Fibroblast of lung (primary cell): ENCODE results near the gene HLF. TPM values are rescaled to one million over a fixed set of nuclear protein-coding genes. Genes with fewer than 3 reads are reported as not detected.

Experiments
- DNase-seq, 2 donors: peaks; one replicate each; pipeline versions ENCODE4 v3.0.0 to v3.0.0-alpha.2; 2010; ENCODE audit warnings: low read depth in 2 of 2
- H2AFZ ChIP-seq: 2 replicates; pipeline ENCODE4 v1.5.1; 2012; ENCODE audit warnings: low read length, control low read depth, inconsistent platforms
- H3K27ac ChIP-seq: 2 replicates; pipeline ENCODE4 v1.5.1; 2011; ENCODE audit warnings: low read length, control low read depth; ENCODE audit not compliant: insufficient read depth
- H3K27me3 ChIP-seq: 2 replicates; pipeline ENCODE4 v1.5.1; 2011; ENCODE audit warnings: mild to moderate bottlenecking, low read length; ENCODE audit not compliant: control insufficient read depth, insufficient read depth
- H3K36me3 ChIP-seq: 2 replicates; pipeline ENCODE4 v1.5.1; 2011; ENCODE audit warnings: low read length; ENCODE audit not compliant: control insufficient read depth, insufficient read depth
- H3K4me1 ChIP-seq: 2 replicates; pipeline ENCODE4 v1.5.1; 2011; ENCODE audit warnings: low read length; ENCODE audit not compliant: control insufficient read depth, insufficient read depth; ENCODE audit errors: extremely low read depth
- H3K4me2 ChIP-seq: 2 replicates; pipeline ENCODE4 v1.5.1; 2011; ENCODE audit warnings: low read length, control low read depth; ENCODE audit not compliant: insufficient read depth; ENCODE audit errors: extremely low read depth
- H3K4me3 ChIP-seq, 4 experiments: fragments of 200-600 bp in 1 of 4; sonication (generic) in 1 of 4; replicated peaks in 1 of 4; 2 replicates each; pipeline ENCODE4 v1.5.1; 2011 to 2016; ENCODE audit warnings: low read length in 4 of 4, low read depth in 3 of 4, mild to moderate bottlenecking in 3 of 4, control low read depth in 2 of 4, inconsistent platforms in 1 of 4, mixed read lengths in 1 of 4; ENCODE audit not compliant: insufficient read depth in 1 of 4; ENCODE audit errors: control extremely low read depth in 1 of 4
- H3K79me2 ChIP-seq: 2 replicates; pipeline ENCODE4 v1.5.1; 2012; ENCODE audit warnings: mild to moderate bottlenecking, low read length, inconsistent platforms; ENCODE audit not compliant: control insufficient read depth, insufficient read depth
- H3K9ac ChIP-seq: 2 replicates; pipeline ENCODE4 v1.5.1; 2011; ENCODE audit warnings: mild to moderate bottlenecking, low read length, control low read depth; ENCODE audit not compliant: insufficient read depth
- H3K9me3 ChIP-seq: 2 replicates; pipeline ENCODE4 v1.5.1; 2012; ENCODE audit warnings: low read depth, low read length; ENCODE audit not compliant: control insufficient read depth, insufficient read depth
- H4K20me1 ChIP-seq: 2 replicates; pipeline ENCODE4 v1.5.1; 2011; ENCODE audit warnings: low read length; ENCODE audit not compliant: control insufficient read depth, insufficient read depth; ENCODE audit errors: extremely low read depth
- EZH2 ChIP-seq: IDR thresholded peaks from 2 replicates; pipeline ENCODE4 v1.5.1; 2012; ENCODE audit warnings: low read length, control low read depth, mild to moderate bottlenecking; ENCODE audit errors: missing control alignments
- polyA plus RNA-seq, 2 donors: library from polyadenylated mRNA; depleted of rRNA in 1 of 2; stranded (reverse) in 1 of 2; unstranded in 1 of 2; fragments of >200 nt; gene quantifications; 2 replicates each; pipeline ENCODE4 v1.2.1, GENCODE V29; 2011 to 2012; ENCODE audit warnings: missing spikeins in 1 of 2
- total RNA-seq: library from RNA; depleted of rRNA; stranded (reverse); fragments of >200 nt; gene quantifications from 2 replicates; pipeline ENCODE4 v1.2.1, GENCODE V29; 2014
- TF ChIP-seq, protein P1 (sequence below), 2 donors: IDR thresholded peaks in 1 of 2; conservative IDR thresholded peaks in 1 of 2; 1 replicate in 1 of 2; 2 replicates in 1 of 2; pipeline ENCODE4 v1.5.1; 2011 to 2012; ENCODE audit warnings: low read length in 2 of 2, control low read depth in 1 of 2, inconsistent platforms in 1 of 2, low read depth in 1 of 2, mild to moderate bottlenecking in 1 of 2

Gene HLF
- total and polyA plus RNA-seq, 2 donors (not counting 1 experiment from before 2014, with no cell fraction given) = 0.17 to 0.69 TPM

DNA sequence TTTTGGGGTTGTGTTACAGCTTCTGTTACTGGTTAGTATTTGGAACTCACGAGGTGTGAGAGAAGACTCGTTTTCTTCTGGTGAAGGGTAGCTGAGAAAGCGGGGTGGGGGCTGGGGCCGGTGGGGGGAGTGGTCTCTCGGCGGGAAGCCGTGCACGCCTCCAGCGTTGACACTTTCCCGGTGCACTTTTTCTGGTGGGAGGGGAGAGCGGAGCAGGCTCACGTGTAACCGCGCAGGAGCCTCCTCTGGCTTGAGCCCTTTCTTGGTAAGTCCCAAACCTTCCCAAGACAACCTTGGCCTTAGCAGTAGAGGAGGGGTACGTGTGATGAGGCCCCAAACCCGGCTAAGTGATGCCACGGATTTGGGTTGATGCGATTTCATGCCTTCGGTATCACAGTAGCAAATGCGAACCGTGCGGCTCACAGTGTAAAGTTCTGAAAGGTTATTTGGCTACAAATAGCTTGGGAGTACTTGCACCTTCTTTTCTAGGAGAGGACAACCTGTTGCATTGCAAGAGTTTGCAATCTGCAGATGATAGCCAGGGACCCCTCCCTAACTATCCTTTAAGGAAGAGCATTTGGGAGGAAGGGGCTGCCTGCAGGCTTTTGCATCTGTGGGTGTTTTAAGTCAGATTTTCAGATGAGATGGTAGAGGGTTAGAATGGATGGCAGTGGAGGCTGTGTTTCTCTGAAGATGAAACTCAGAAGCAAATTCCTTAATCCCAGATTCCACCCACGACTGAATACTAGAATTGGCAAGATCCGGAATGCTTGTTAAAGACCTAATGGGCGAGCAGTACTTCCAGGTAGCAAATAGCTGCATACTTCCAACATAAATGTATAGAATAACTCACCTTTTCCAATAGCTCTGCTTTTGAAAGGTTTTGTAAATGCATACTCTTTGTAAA, 1.5 kb downstream of the HLF start:
- no peak overlapping the region for H3K4me3 ChIP-seq
- peaks cover 48% of the 10 kb centered on the region for H3K27me3 ChIP-seq
- H3K9me3 ChIP-seq = no peaks in the 10 kb centered on the region
- H3K79me2 ChIP-seq = no peaks in the 10 kb centered on the region
- no peak overlapping the region for H3K27ac ChIP-seq
- H3K4me2 ChIP-seq = no peak overlapping the region
- H2AFZ ChIP-seq = no peak overlapping the region
- no peaks in the 10 kb centered on the region for H4K20me1 ChIP-seq
- H3K36me3 ChIP-seq = no peaks in the 10 kb centered on the region
- H3K4me1 ChIP-seq = no peaks in the 10 kb centered on the region
- peak; percentile 93 for TF ChIP-seq EZH2
- TF ChIP-seq, protein P1, sequence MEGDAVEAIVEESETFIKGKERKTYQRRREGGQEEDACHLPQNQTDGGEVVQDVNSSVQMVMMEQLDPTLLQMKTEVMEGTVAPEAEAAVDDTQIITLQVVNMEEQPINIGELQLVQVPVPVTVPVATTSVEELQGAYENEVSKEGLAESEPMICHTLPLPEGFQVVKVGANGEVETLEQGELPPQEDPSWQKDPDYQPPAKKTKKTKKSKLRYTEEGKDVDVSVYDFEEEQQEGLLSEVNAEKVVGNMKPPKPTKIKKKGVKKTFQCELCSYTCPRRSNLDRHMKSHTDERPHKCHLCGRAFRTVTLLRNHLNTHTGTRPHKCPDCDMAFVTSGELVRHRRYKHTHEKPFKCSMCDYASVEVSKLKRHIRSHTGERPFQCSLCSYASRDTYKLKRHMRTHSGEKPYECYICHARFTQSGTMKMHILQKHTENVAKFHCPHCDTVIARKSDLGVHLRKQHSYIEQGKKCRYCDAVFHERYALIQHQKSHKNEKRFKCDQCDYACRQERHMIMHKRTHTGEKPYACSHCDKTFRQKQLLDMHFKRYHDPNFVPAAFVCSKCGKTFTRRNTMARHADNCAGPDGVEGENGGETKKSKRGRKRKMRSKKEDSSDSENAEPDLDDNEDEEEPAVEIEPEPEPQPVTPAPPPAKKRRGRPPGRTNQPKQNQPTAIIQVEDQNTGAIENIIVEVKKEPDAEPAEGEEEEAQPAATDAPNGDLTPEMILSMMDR (conservative IDR thresholded peaks at IDR 0.05 in 1 of 2, IDR thresholded peaks at IDR 0.05 in 1 of 2; ENCODE audit: low read depth in 1 of 2, low read length in 2 of 2) = no peak
- no peak overlapping the region for H3K9ac ChIP-seq
- DNase-seq = no peak

DNA sequence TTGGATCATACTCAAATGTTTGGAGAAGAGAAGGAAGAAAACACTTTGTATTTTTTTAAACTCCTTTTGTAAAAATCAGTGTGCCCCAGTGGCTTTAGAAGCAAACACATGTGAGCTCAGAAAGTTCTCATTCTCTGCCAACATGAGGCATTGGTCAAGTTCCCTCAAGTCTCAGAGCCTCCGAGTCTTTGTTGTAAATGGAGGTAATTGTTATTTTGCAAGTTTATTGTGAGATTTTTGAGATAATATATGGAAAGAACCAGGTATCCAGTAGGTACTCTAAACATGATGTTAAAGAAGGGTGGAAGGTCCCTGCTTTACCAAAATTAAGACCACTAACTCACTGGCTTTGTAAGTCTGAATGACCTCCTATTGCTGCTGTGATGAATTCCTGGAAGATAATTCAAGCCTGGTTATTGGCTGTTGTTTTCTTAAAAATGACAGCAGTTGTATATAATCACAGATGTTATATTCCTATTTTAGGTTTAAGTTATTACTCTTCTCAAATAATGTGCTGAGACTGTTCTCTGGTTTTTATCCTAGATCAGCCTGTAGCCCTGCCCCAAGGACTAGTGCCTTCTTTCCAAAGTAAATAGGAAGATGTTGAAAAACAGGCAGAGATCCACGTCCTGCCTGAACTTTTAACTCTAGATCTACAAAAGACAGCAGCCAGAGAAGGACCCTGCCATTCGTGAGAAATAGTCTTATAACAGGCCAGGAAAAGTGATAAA, 2.4 kb downstream of the HLF start:
- Histone ChIP-seq H3K4me3 (no peak overlapping the region), H3K27me3 (peaks cover 46% of the 10 kb centered on the region), H3K27ac (no peak overlapping the region), H2AFZ (no peak overlapping the region), H3K36me3 (no peaks in the 10 kb centered on the region), H3K4me1 (no peaks in the 10 kb centered on the region), H3K9ac (no peak overlapping the region), H3K4me2 (no peak overlapping the region), H4K20me1 (no peaks in the 10 kb centered on the region), H3K79me2 (no peaks in the 10 kb centered on the region), H3K9me3 (no peaks in the 10 kb centered on the region)
- no peak for DNase-seq
- TF ChIP-seq EZH2 = no peak
- TF ChIP-seq, protein P1 (conservative IDR thresholded peaks at IDR 0.05 in 1 of 2, IDR thresholded peaks at IDR 0.05 in 1 of 2; ENCODE audit: low read depth in 1 of 2, low read length in 2 of 2) = no peak
